IMR-90 (cell line): ENCODE measurements around the gene CATSPER1. TPM values are rescaled to one million over a fixed set of nuclear protein-coding genes. Genes with fewer than 3 reads are reported as not detected.

Source experiments
- ATAC-seq: fragments of 200-7000 bp; cut with Tn5 transposase; 2 replicates; pipeline ENCODE4 v1.9.1; 2020; ENCODE audit warnings: low read depth, mild to moderate bottlenecking, moderate library complexity
- BruUV-seq: library from RNA; stranded (reverse); fragments of 400-500 nt; replicated peaks from 2 replicates; lab custom pipeline; 2021; lab: Mats Ljungman, UMichigan
- CTCF ChIA-PET: fragments of 300-600 bp; formaldehyde crosslinking; extraction: SDS; loops from one replicate; lab custom pipeline; 2021; ENCODE audit warnings: antibody characterized with exemption; lab: Yijun Ruan, JAX
- POLR2A ChIA-PET: fragments of 300-600 bp; sonication (Branson Sonifier 250); formaldehyde crosslinking; loops from one replicate; lab custom pipeline; 2022; ENCODE audit warnings: antibody characterized with exemption; ENCODE audit not compliant: unreplicated experiment; lab: Charles Lee
- DNase-seq: peaks from one replicate; pipeline ENCODE4 v3.0.0; 2013
- H2AFZ ChIP-seq: replicated peaks from 2 replicates; pipeline ENCODE3; 2013; ENCODE audit warnings: low read length, mild to moderate bottlenecking; ENCODE audit not compliant: poor library complexity
- H2AK5ac ChIP-seq: 2 replicates; pipeline ENCODE4 v1.6.1; 2013; ENCODE audit warnings: low read depth, low read length, inconsistent platforms
- H2AK9ac ChIP-seq: replicated peaks from 2 replicates; pipeline ENCODE3; 2013; ENCODE audit warnings: mild to moderate bottlenecking, low read depth, low read length, moderate library complexity; ENCODE audit not compliant: poor library complexity
- H2BK120ac ChIP-seq: 2 replicates; pipeline ENCODE4 v1.6.1; 2013; ENCODE audit warnings: low read depth, low read length, inconsistent platforms
- H2BK15ac ChIP-seq: 3 replicates; pipeline ENCODE4 v1.6.1; 2013; ENCODE audit warnings: low read depth, low read length, inconsistent platforms
- H2BK20ac ChIP-seq: 2 replicates; pipeline ENCODE4 v1.6.1; 2013; ENCODE audit warnings: low read depth, mild to moderate bottlenecking, inconsistent platforms, low read length, moderate library complexity
- H2BK5ac ChIP-seq: 2 replicates; pipeline ENCODE4 v1.6.1; 2013; ENCODE audit warnings: mild to moderate bottlenecking, low read depth, low read length, inconsistent platforms; ENCODE audit not compliant: poor library complexity, severe bottlenecking
- H3K14ac ChIP-seq: replicated peaks from 2 replicates; pipeline ENCODE4 v1.6.1; 2013; ENCODE audit warnings: low read depth, low read length, inconsistent platforms
- H3K18ac ChIP-seq: 2 replicates; pipeline ENCODE4 v1.6.1; 2013; ENCODE audit warnings: low read depth, low read length, control low read depth
- H3K23ac ChIP-seq: 2 replicates; pipeline ENCODE4 v1.6.1; 2013; ENCODE audit warnings: low read depth, low read length, inconsistent platforms
- H3K27ac ChIP-seq: 2 replicates; pipeline ENCODE4 v1.5.1; 2013; ENCODE audit warnings: mild to moderate bottlenecking, control low read depth, low read length; ENCODE audit not compliant: insufficient read depth
- H3K27me3 ChIP-seq: 2 replicates; pipeline ENCODE4 v1.6.1; 2013; ENCODE audit warnings: low read length; ENCODE audit not compliant: control insufficient read depth, insufficient read depth
- H3K36me3 ChIP-seq: 2 replicates; pipeline ENCODE4 v1.6.1; 2013; ENCODE audit warnings: low read length, mixed read lengths; ENCODE audit not compliant: control insufficient read depth, insufficient read depth
- H3K4ac ChIP-seq: 2 replicates; pipeline ENCODE4 v1.6.1; 2013; ENCODE audit warnings: low read depth, low read length, inconsistent platforms
- H3K4me1 ChIP-seq: 2 replicates; pipeline ENCODE4 v1.6.1; 2013; ENCODE audit warnings: low read length, mixed read lengths; ENCODE audit not compliant: control insufficient read depth, insufficient read depth
- H3K4me2 ChIP-seq: 2 replicates; pipeline ENCODE4 v1.6.1; 2013; ENCODE audit warnings: low read depth, mild to moderate bottlenecking, control low read depth, low read length, moderate library complexity
- H3K4me3 ChIP-seq: 2 replicates; pipeline ENCODE4 v1.5.1; 2013; ENCODE audit warnings: low read depth, mild to moderate bottlenecking, control low read depth, low read length, moderate library complexity; ENCODE audit not compliant: insufficient read depth
- H3K56ac ChIP-seq: 2 replicates; pipeline ENCODE4 v1.6.1; 2013; ENCODE audit warnings: low read length, inconsistent platforms; ENCODE audit not compliant: insufficient read depth; ENCODE audit errors: extremely low read depth
- H3K79me1 ChIP-seq, 2 experiments: 2 replicates each; pipeline ENCODE4 v1.6.1; 2013; ENCODE audit warnings: low read length in 2 of 2, inconsistent platforms in 1 of 2, low read depth in 1 of 2
- H3K9ac ChIP-seq: 2 replicates; pipeline ENCODE4 v1.6.1; 2013; ENCODE audit warnings: low read depth, low read length, control low read depth
- H3K9me1 ChIP-seq: 2 replicates; pipeline ENCODE4 v1.6.1; 2013; ENCODE audit warnings: low read length, inconsistent platforms; ENCODE audit not compliant: insufficient read depth
- H3K9me3 ChIP-seq: 2 replicates; pipeline ENCODE4 v1.6.1; 2013; ENCODE audit warnings: low read length; ENCODE audit not compliant: control insufficient read depth, insufficient read depth
- H4K20me1 ChIP-seq: 2 replicates; pipeline ENCODE4 v1.6.1; 2013; ENCODE audit warnings: low read length, inconsistent platforms; ENCODE audit not compliant: insufficient read depth
- H4K5ac ChIP-seq: 2 replicates; pipeline ENCODE4 v1.6.1; 2013; ENCODE audit warnings: mild to moderate bottlenecking, low read depth, low read length, control low read depth
- H4K8ac ChIP-seq, 2 experiments: 2 replicates each; pipeline ENCODE4 v1.6.1; 2013; ENCODE audit warnings: low read depth in 2 of 2, low read length in 2 of 2, control low read depth in 1 of 2, inconsistent platforms in 1 of 2
- H4K91ac ChIP-seq: 2 replicates; pipeline ENCODE4 v1.6.1; 2013; ENCODE audit warnings: low read depth, low read length, inconsistent platforms; ENCODE audit not compliant: insufficient read depth
- BHLHE40 ChIP-seq: fragments of 150-350 bp; IDR thresholded peaks from 2 replicates; pipeline ENCODE4 v1.6.1; 2016; ENCODE audit warnings: mild to moderate bottlenecking, low read depth, low read length
- CEBPB ChIP-seq: IDR thresholded peaks from 2 replicates; pipeline ENCODE4 v1.6.1; 2012; ENCODE audit warnings: low read depth, low read length, improper control_type of control experiment
- FOS ChIP-seq: fragments of 150-350 bp; IDR thresholded peaks from 2 replicates; pipeline ENCODE4 v1.6.1; 2016; ENCODE audit warnings: low read depth, low read length
- MAFK ChIP-seq: IDR thresholded peaks from 2 replicates; pipeline ENCODE4 v1.6.1; 2012; ENCODE audit warnings: low read depth, low read length, improper control_type of control experiment
- MXI1 ChIP-seq: IDR thresholded peaks from 2 replicates; pipeline ENCODE4 v1.6.1; 2012; ENCODE audit warnings: low read depth, mild to moderate bottlenecking, low read length, moderate library complexity, borderline replicate concordance
- RCOR1 ChIP-seq: IDR thresholded peaks from 2 replicates; pipeline ENCODE4 v1.6.1; 2012; ENCODE audit warnings: mild to moderate bottlenecking, low read length, improper control_type of control experiment; ENCODE audit not compliant: insufficient replicate concordance
- SMC3 ChIP-seq: fragments of 150-350 bp; IDR thresholded peaks from 2 replicates; pipeline ENCODE4 v1.6.1; 2016; ENCODE audit warnings: low read depth, mild to moderate bottlenecking, antibody characterized with exemption, low read length, moderate library complexity
- WGBS, 2 experiments: methylation state at CpG; one replicate each; pipeline versions ENCODE4 v1.1.5 to v1.1.7; 2013; ENCODE audit warnings: missing lambda C conversion rate in 2 of 2; ENCODE audit not compliant: insufficient read length in 1 of 2; ENCODE audit errors: extremely low coverage in 2 of 2; 5-methylcytosine and 5-hydroxymethylcytosine counted together
- dilution Hi-C: fragments of 300-500 bp; cut with HindIII; formaldehyde crosslinking; loops from one replicate; pipeline ENCODE4 v1.14.3; 2018; ENCODE audit warnings: low sequenced_read_pairs; ENCODE audit not compliant: unreplicated experiment
- in situ Hi-C: fragments of 300-500 bp; cut with MboI; formaldehyde crosslinking; loops from 3 replicates; pipeline ENCODE4 v1.14.3; 2019; ENCODE audit warnings: low sequenced_read_pairs, inconsistent platforms, mixed read lengths
- intact Hi-C: fragments of 100-400 bp; cut with micrococcal nuclease; formaldehyde crosslinking; loops from 2 replicates; pipeline ENCODE4 v1.10.0; 2022
- polyA plus RNA-seq, 3 experiments: library from polyadenylated mRNA; depleted of rRNA; stranded (reverse); fragments of >200 nt; gene quantifications; 2 replicates each; pipeline ENCODE4 v1.2.3, GENCODE V29; 2012; ENCODE audit warnings: low replicate concordance in 1 of 3
- total RNA-seq: library from RNA; depleted of rRNA; stranded (reverse); fragments of >200 nt; gene quantifications from 2 replicates; pipeline ENCODE4 v1.2.3, GENCODE V29; 2012

CATSPER1 gene
- total and polyA plus RNA-seq, 2 of the 4 experiments (the other 2 are of a cell fraction), result 0.18 to 0.91 TPM

DNA sequence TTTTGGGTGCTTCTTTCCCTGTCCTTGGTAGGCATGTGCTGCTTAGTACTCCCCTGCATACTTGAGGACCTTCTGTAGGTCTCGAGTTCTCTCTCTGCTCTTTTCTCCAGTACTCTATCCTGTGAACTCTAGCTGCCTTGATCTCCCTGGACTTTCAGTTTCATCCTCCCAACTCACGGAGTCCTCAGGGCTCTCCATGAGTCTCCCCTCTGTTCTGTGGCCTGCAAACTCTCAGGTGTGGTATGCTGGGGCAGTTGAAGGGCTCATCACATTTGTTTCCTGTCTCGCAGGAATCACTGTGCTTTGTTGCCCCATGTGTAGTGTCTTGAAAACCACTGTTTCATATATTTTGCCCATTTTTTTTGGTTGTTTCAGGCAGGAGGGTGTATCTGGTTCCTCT is 40.5 kb upstream of the CATSPER1 start:
- ChIA-PET POLR2A (no interaction called here), CTCF (no interaction called here)
- no peak overlapping the region for H2AK5ac ChIP-seq
- no TSS peak for BruUV-seq
- no peak overlapping the region for H3K14ac ChIP-seq
- H2AFZ ChIP-seq, result no peak overlapping the region
- H2BK5ac ChIP-seq, result no peak overlapping the region
- no peak overlapping the region for H3K4me2 ChIP-seq
- H3K27ac ChIP-seq, result no peak overlapping the region
- H3K9me1 ChIP-seq, result peaks cover 9% of the 10 kb centered on the region
- H3K23ac ChIP-seq, result no peak overlapping the region
- peaks cover 21% of the 10 kb centered on the region for H4K20me1 ChIP-seq
- peaks cover 10% of the 10 kb centered on the region for H3K4me1 ChIP-seq
- no peak overlapping the region for H3K18ac ChIP-seq
- no peak overlapping the region for H2AK9ac ChIP-seq
- H2BK20ac ChIP-seq, result no peak overlapping the region
- intact Hi-C loops (no loop called here), dilution Hi-C loops (no loop called here), in situ Hi-C loops (no loop called here)
- no peak overlapping the region for H2BK120ac ChIP-seq
- no peaks in the 10 kb centered on the region for H3K27me3 ChIP-seq
- H3K79me1 ChIP-seq, result peaks cover 23 to 55% of the 10 kb centered on the region in 2 experiments
- peaks cover 50% of the 10 kb centered on the region for H3K36me3 ChIP-seq
- no peak overlapping the region for H4K8ac ChIP-seq
- no peak overlapping the region for H2BK15ac ChIP-seq
- DNase-seq (no peak), ATAC-seq (no peak)
- no peak overlapping the region for H4K91ac ChIP-seq
- no peaks in the 10 kb centered on the region for H3K9me3 ChIP-seq
- H3K56ac ChIP-seq, result no peak overlapping the region
- TF ChIP-seq FOS (no peak), MAFK (no peak), RCOR1 (no peak), SMC3 (no peak), MXI1 (no peak), BHLHE40 (no peak), CEBPB (no peak)
- H3K4ac ChIP-seq, result no peak overlapping the region
- H4K5ac ChIP-seq, result no peak overlapping the region
- no peak overlapping the region for H3K9ac ChIP-seq
- no CpG with 5 or more reads among the region's 3 CpGs for WGBS, 2 experiments
- no peak overlapping the region for H3K4me3 ChIP-seq
